Right lobe of liver (tissue), 4 donors: ENCODE data around the gene SSR4.

Source experiments
- POLR2A ChIP-seq: fragments of 450-650 bp; IDR thresholded peaks from one replicate; pipeline ENCODE4 v1.6.1; 2017; ENCODE audit warnings: antibody characterized with exemption, mild to moderate bottlenecking
- TF ChIP-seq, protein P1 (sequence below), 4 donors: fragments of 200-600 bp in 3 of 4; fragments of 450-650 bp in 1 of 4; IDR thresholded peaks; one replicate each; pipeline versions ENCODE4 v1.5.1 to v1.8.0; 2016 to 2022; ENCODE audit warnings: antibody characterized with exemption in 4 of 4, mild to moderate bottlenecking in 2 of 4
- donor health status: DM: no; HTN: no; CAD: no.
- donor health status: DM: no; HTN: no; CAD: no.
- donor health status: DM: no; HTN: yes; CAD: no.

DNA sequence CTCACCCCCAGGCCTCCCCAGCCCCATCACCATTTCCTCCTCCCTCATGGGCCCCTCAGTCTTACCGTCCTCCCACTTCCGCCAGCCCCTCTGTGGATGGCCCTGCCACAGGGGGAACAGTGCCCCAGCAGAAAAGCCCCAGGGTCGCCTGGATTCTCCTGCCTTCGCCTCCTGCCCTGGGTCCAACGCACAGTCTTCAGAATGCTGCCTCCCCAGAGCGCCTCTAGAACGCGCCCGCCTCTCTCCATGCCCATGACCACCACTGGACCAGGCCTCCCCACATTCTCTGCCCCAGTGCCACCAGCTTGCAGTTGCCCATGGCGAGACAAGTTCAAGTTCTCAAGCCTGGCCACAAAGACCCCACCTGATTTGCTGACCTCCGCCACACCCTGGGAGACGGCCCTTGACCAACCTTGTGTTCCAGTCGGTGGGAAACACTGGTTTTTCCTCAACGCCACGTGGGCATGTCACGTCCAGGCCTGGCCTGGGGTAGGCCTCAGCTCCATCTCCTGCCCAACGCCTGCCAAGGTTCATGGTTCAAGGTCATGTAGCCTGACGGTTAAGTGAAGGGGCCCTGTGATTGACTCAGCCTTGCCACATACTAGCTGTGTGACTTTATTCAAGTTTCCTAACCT, 31.1 kb upstream of the SSR4 start:
- TF ChIP-seq POLR2A, result no peak
- TF ChIP-seq, protein P1, sequence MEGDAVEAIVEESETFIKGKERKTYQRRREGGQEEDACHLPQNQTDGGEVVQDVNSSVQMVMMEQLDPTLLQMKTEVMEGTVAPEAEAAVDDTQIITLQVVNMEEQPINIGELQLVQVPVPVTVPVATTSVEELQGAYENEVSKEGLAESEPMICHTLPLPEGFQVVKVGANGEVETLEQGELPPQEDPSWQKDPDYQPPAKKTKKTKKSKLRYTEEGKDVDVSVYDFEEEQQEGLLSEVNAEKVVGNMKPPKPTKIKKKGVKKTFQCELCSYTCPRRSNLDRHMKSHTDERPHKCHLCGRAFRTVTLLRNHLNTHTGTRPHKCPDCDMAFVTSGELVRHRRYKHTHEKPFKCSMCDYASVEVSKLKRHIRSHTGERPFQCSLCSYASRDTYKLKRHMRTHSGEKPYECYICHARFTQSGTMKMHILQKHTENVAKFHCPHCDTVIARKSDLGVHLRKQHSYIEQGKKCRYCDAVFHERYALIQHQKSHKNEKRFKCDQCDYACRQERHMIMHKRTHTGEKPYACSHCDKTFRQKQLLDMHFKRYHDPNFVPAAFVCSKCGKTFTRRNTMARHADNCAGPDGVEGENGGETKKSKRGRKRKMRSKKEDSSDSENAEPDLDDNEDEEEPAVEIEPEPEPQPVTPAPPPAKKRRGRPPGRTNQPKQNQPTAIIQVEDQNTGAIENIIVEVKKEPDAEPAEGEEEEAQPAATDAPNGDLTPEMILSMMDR (IDR thresholded peaks at IDR 0.05), result no peak
